ENCODE results near the gene TOLLIP.

Gene TOLLIP

DNA sequence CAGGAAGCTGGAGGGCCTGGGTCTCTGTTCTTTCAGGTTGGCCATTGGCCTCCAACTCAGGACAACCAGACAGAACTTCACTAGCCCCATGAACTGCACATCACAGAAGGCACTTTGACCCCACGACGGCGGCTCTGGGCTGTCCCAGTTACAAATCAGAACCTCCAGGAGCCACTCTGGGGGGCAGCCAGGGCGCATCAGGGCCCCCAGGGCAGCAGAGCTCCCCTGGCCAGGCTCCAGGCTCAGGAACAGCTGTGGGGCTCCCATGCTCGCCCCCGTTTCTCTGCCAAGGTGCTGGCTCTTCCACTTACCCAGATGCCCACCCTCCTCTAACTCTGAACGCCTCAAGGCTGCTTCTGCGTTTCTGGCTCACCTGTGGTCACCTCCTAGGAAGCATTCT lies 25.5 kb downstream of the TOLLIP start:
- TF ChIP-seq, protein P1, sequence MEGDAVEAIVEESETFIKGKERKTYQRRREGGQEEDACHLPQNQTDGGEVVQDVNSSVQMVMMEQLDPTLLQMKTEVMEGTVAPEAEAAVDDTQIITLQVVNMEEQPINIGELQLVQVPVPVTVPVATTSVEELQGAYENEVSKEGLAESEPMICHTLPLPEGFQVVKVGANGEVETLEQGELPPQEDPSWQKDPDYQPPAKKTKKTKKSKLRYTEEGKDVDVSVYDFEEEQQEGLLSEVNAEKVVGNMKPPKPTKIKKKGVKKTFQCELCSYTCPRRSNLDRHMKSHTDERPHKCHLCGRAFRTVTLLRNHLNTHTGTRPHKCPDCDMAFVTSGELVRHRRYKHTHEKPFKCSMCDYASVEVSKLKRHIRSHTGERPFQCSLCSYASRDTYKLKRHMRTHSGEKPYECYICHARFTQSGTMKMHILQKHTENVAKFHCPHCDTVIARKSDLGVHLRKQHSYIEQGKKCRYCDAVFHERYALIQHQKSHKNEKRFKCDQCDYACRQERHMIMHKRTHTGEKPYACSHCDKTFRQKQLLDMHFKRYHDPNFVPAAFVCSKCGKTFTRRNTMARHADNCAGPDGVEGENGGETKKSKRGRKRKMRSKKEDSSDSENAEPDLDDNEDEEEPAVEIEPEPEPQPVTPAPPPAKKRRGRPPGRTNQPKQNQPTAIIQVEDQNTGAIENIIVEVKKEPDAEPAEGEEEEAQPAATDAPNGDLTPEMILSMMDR (IDR thresholded peaks at IDR 0.05; ENCODE audit: extremely low read depth, insufficient read depth, missing control alignments): no peak
- no peak for DNase-seq (ENCODE audit: low spot score)
- in situ Hi-C loops (cut with MboI; ENCODE audit: low pct_unique_long_range_greater_than_20kb, low sequenced_read_pairs, unreplicated experiment): no loop called here

DNA sequence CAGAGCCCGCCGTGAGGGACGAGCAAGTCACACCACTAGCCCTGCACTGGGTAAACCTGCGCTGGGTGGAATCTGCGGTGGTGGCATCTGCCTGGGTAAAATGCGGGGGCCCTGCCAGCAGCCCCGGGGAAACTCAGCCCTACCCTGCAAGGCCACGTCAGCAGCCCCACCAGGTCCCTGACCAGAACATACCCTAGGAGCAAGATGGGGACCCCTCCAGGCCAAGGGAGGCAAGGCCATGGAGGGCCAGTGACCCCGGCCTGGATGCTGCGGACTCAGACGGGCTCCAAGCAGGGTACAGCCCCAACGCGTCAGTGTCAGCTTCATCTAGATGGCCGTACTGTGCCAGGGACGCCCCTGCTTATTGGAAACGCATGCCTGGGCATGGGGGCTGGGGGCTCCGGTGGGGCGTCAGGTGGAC lies 26.3 kb downstream of the TOLLIP start:
- in situ Hi-C loops (cut with MboI; ENCODE audit: low pct_unique_long_range_greater_than_20kb, low sequenced_read_pairs, unreplicated experiment): no loop called here
- TF ChIP-seq, protein P1 (IDR thresholded peaks at IDR 0.05; ENCODE audit: extremely low read depth, insufficient read depth, missing control alignments): no peak
- no peak for DNase-seq (ENCODE audit: low spot score)

DNA sequence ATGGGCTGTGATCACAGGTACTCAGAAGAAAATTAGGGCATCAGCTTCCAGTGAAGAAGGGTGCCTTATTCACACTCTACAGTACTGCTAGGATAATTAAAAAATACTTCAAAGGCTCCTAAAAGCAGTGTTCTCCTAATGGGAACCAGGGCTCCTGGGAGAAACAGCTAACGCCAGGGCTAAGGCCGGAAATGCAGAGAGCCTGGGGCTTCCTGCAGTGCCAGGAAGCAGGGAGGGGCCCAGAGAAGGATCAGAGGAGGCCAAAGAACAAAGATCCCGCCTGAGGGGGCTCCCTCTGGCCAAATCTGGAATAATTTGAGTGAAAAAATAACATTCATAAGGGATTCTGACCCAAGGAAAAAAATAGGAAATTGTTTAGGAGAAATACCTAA lies 27.5 kb downstream of the TOLLIP start:
- no peak for DNase-seq (ENCODE audit: low spot score)
- in situ Hi-C loops (cut with MboI; ENCODE audit: low pct_unique_long_range_greater_than_20kb, low sequenced_read_pairs, unreplicated experiment): no loop called here
- TF ChIP-seq, protein P1 (IDR thresholded peaks at IDR 0.05; ENCODE audit: extremely low read depth, insufficient read depth, missing control alignments): no peak

DNA sequence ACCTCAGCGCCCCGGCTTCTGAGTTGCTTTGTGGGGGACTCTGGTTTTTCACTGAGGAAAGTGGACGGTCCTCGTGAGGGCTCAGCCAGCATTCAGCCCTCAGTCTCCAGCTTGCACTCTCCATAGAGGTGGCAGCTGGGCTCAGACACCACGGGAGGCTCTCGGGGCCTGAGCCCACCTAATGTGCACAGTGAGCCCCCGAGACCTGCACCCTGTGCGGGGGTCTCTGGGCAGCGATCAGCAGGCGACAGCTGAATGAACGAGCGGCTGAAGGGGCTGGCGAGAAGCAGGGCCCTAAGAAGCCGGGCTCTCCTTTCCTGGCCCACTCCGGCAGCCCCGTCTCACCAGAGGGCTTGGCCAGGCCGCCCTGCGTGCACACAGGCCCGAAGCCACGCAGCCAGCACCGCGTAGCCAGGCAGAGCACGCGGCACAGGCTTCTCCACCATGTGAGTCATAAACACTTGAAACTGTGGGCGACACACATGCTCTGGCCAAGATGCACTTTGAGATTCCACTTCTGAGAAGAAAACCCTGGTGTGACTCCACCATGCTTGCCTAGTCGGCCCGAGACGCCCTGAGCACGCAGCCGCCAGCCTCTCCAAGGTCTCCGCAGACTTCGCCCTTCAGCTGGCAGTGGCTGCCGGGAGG lies 28.0 kb downstream of the TOLLIP start:
- DNase-seq (ENCODE audit: low spot score): no peak
- in situ Hi-C loops (cut with MboI; ENCODE audit: low pct_unique_long_range_greater_than_20kb, low sequenced_read_pairs, unreplicated experiment): no loop called here
- TF ChIP-seq, protein P1 (IDR thresholded peaks at IDR 0.05; ENCODE audit: extremely low read depth, insufficient read depth, missing control alignments): no peak

DNA sequence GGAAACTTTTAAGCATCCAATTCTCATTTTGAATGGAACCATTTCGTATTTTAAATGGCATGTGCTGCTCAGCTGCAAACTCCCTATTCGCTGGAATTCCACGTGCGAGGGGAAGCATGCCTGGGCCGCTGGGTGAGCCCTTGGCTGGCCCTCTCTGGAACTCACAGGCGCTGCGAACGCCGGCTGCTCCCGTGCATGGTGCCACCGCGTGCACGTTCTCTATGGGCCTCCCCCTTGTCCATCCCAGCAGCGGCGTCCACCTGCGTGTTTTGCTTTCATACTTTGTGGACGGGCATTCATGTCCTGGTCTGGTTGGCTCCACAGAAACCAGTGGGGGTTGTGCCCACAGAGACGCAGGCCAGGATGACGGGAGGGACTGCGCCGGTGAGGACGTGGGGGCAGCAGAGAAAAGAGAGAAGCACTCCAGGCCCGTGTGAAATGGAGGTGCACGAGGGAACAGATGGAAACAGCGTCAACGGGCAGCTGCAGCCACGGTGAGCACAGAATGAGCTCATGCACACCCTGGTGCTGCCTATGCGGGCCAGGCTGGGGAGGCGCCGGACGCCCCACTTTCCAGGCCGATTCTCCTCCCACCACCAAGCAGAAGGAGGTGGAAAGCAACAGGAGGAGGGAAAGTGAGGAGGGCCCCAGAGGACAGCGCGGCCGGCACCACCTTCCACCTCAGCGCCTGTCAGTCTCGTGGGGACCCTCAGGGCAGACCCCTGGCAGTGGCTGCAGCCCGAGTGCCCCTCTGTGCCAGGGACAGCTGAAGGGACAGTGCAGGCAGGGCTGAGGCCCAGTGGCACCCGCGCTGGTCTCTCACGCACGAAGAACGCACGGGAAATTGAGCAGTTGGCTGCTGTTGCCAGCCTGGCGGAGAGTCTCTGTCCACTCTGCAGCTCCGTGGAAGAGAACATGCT lies 29.1 kb downstream of the TOLLIP start:
- TF ChIP-seq, protein P1 (IDR thresholded peaks at IDR 0.05; ENCODE audit: extremely low read depth, insufficient read depth, missing control alignments): no peak
- in situ Hi-C loops (cut with MboI; ENCODE audit: low pct_unique_long_range_greater_than_20kb, low sequenced_read_pairs, unreplicated experiment): no loop called here
- DNase-seq (ENCODE audit: low spot score): no peak

DNA sequence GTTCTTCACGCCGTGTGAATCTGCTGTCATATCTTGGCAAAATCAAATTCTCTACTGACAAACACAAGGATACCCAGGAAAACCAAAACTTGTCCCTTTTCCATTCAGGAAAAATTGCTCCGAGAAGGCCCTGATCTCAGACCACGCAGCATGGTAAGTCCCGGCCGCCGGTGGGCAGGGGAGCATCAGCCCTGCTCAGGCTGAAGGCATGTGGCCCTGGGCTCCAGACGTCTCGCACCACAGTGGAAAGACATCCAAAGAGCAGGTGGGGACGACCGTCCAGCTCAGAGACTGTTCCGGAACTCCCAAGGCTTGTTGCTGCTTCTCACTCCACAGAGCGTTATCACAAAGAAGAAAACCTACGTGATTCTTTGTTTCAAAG lies 29.8 kb downstream of the TOLLIP start:
- in situ Hi-C loops (cut with MboI; ENCODE audit: low pct_unique_long_range_greater_than_20kb, low sequenced_read_pairs, unreplicated experiment): no loop called here
- TF ChIP-seq, protein P1 (IDR thresholded peaks at IDR 0.05; ENCODE audit: extremely low read depth, insufficient read depth, missing control alignments): no peak
- no peak for DNase-seq (ENCODE audit: low spot score)

All from GM13977 (cell line).